Activated T-helper 1 cell treated with Interleukin-2 at 50 U/mL for 16 hours (primary cell): Measurements from ENCODE around the gene VPS13C.
"Not testable (repeated sequence)": the region's sequence is repeated elsewhere in the genome, so short reads cannot be mapped to it uniquely, and the experiment has no call there.

Experiments
- DNase-seq: peaks from one replicate; pipeline ENCODE4 v3.0.0-alpha.2; 2020; ENCODE audit warnings: low read depth

VPS13C gene

DNA sequence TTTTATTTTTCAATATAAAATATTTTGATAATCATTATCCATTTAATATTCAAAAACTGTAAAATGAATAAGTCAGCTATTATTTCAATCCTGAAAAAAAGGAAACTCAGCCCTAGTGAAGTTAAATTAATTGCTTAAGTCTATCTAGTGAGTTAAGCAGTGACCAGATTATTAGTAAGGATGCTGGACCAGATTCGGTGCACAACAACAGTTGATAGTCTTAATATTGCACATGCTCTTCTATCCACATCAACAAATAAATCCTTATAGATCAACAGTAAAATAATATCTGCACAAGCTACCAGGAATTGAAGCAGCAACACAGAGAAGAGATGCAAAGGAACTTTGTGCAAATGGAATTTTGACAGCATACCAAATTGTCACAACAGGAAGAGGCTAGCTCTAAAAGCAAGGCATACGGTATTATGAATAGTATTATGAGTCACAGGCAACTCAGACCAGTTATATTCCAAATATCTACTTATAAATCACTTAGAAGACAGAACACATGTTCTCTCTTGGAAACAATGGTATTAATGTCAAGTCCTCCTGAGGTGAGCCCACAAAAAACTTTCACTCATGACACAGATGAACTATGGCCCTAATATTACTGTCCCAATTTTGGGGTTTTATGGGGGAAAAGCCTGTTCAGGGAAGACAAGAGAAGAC, 24.9 kb downstream of the VPS13C start:
- DNase-seq = no peak

DNA sequence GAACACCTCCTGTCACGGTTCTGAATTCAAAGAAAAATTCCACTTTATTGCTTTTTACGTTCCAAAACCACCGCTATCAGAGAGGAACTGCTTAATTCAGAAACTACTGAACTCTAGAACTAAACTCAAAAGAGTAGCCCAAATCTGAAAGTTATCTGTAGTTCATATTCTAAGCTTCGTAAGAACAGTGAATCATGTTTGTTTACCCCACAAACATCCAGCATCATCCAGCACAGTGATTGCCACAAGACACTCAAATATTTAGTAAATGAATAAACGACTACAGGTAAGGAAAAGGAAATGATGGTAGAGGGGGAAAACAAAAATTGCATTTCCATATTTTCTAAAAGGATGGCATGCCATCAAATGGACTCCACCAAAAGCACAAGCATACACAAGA, 32.3 kb downstream of the VPS13C start:
- no peak for DNase-seq

DNA sequence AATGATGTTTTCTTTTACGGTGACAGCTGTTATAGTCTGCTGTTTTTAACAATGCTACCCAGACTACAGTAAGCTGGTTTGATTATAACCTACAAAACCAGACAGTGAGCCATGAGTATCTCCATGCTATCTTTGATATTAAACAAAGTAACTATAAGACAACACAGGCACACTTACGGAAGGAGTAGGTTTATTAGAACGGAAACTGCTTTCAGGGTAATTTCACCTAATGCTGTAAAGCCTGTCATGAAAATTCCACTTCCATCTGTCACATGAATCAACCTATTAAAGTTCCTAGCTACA, 33.0 kb downstream of the VPS13C start:
- no peak for DNase-seq

DNA sequence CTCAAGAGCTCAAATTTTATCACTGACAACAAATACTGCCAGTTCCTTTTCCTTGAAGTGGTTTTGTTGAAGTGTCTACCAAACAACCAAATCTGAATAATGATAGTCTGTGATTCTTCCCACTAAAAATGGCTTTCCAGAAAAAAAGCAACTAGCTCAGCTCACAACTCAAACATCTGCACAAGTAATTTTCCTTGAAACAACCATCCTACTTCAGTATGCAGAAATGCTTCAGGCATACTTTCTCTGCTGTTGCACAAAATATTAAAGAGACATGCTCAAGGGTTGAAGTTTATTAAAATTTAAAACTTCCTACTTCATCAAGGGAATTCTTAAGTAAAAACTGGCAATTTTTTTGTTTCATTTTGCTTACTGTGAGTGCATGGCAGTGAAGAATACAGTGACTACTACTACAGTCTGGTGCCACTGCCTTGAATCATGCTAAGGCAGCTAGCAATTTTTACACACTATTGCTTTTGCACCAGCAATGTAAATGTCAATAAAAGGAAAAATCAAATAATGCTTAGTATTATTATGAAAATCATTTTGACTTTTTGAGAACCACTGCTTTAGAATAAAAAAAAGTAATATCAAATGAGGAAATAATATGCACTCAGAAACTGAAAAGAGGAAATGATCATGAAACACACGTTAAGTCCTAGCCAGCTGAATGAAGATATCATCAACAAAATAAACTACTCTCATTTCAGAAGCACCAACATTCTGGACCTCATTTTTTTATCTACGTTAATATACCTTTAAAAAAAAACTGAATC, 33.6 kb downstream of the VPS13C start:
- DNase-seq = no peak

DNA sequence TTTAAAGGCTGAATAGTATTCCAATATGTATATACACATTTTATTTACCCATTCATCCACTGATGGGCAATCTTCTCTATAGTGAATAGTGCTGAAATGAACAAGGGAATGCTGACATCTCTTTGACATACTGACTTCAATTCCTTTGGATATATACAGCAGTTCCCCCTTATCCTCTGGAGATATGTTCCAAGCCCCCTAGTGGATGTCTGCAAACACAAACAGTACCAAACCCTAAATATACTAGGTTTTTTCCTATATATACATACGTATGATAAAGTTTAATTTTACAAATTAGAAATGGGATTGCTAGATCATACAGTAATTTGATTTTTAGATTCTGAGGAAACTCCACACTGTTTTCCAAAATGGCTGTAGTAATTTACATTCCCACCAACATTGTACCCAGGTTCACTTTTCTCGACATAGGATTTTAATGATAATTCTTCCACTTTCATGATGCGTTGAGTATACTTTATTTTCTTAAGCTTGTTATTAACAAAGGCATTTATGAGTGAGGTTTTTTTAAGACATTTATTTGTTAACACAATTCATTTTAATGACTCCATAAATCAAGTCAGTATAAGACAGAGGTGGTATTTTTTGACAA, 38.2 kb downstream of the VPS13C start:
- DNase-seq = no peak

DNA sequence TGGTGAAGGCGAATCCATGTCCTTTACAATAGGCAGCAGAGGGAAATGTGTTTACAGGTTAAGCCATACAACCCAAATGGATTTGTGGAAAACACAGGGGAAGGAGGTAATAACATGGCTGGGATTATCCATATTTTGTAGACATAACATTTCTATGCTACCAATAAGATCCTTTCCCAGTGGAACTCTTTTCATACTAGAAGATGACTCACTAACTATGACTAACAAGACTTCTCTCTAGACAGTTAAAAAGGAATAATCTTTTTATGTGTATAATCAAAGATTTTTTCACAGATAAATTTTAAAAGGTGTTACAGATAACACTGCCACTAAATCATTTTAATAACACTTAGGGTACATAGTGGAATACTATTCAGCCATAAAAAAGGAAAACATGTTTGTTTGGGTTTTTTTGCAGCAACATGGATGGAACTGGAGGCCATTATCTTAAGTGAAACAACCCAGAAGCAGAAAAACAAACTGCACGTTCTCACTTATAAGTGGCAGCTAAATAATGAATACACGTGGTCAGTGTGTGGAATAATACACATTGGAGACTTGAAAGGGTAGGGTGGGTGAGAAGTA, 39.6 kb downstream of the VPS13C start:
- DNase-seq = no peak

DNA sequence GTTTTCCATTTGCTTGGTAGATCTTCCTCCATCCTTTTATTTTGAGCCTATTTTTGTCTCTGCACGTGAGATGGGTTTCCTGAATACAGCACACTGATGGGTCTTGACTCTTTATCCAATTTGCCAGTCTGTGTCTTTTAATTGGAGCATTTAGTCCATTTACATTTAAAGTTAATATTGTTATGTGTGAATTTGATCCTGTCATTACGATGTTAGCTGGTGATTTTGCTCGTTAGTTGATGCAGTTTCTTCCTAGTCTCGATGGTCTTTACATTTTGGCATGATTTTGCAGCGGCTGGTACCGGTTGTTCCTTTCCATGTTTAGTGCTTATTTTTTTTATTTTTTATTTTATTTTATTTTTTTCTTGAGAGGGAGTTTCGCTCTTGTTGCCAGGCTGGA, 54.9 kb downstream of the VPS13C start:
- DNase-seq = not testable (repeated sequence)

DNA sequence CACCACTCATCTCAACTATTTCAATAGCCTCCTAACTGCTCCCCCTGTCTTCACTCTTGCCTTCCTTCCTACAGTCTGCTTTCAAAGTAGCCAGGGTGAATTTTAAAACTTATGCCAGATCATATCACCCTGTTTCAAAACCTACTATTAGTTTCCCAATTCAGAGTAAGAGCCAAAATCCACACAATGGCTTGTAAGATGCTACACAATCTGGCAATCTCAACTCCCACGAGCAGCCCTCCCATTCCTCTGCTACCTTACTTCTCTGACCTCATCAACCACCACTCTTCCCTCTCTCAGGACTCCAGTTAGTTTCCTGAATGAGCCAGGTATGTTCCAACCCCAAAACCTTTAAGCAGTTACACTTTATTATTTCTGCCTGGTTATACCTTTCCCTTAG, 62.5 kb downstream of the VPS13C start:
- no peak for DNase-seq

DNA sequence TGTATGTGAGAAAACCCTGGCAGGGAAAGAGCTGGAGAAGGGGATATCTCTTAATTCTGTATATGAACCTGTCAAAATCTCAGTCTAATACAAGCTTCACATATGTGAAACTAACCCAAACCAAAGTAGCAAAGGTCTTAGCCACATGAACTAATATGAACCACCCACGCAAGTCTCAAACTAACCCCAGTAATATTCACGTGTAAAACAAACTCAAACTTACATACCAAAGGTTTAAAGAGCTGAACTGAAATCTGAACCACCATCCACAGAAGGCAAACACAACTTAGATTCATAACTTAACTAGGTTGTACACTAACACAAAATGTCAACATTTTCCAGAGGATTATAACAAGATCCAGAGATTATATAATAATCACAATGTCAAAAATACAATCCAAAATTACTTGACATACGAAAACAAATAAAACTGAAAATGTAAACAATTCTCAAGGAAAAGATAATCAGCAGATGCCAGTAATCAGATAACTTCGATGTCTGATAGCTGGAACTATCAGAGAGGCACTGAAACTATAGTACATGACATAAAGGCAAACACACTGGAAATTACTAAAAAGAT, 64.1 kb downstream of the VPS13C start:
- no peak for DNase-seq

DNA sequence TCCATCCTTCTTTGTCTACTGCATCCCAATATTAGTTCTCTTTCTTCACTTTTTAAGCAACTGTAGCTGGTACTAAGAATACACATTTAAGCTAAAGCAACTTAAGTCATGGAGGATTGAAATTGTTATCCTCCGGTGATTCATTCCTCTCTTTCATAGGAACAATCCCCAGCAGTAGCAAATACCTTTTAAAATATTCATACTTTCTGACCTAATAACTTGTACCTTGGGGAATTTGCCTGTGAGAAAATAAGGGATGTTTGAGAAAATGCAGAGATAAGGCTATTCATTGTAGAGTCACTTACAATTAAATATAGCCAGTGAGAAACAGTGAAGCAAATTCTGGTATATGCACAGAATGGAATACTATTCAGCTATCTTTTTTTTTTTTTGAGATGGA, 66.0 kb downstream of the VPS13C start:
- no peak for DNase-seq

DNA sequence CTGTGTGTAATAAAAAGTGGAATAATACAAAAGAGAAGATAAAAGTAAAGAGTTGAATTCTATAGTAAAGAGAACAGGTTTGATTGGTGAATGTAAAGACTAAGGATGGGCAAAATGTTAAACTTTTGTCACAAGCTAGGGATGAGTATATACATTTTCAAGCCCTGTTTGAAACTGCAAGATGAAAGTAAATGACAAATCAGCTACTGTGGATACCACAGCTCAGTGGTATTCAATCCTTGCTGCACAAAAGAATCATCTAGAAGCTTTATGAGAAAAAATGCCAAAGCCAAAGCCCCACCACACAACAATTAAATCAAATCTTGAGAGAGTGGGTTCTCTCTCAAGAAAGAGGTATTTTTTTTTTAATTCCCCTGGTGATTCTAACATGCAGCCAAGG, 67.7 kb downstream of the VPS13C start:
- no peak for DNase-seq

DNA sequence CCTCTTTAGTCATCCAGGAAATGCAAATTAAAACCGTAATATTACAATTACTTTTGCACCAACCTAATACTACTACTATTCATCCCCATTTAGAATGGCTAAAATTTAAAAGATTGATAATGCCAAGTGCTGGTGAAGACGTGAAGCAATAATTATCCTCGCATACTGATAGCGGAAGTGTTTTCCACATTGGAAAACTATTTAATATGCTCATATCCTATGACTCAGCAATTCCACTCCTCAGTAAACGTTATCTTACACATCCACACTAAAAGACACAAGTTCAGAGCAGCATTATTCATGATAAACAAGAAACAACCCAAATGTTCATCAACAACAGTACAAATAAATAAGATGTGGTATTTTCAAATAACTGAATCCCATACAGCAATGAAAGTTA, 70.6 kb downstream of the VPS13C start:
- DNase-seq = no peak

DNA sequence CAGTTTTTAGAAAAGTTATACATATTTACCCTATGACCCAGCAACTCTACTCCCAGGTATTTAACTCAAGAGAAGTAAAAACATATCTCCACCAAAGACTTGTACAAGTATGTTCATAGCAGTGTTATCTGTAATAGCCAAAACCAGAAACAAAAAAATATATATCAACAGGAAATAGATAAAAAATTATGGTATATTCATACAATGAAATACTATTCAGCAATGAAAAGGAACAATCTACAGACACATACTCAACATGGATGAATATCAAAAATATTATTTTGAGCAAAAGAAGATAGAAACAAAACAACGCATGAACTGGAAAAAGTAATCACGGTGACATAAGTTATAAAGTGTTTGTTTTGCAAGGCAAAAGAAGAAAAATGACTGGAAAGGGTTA, 72.4 kb downstream of the VPS13C start:
- DNase-seq = no peak

DNA sequence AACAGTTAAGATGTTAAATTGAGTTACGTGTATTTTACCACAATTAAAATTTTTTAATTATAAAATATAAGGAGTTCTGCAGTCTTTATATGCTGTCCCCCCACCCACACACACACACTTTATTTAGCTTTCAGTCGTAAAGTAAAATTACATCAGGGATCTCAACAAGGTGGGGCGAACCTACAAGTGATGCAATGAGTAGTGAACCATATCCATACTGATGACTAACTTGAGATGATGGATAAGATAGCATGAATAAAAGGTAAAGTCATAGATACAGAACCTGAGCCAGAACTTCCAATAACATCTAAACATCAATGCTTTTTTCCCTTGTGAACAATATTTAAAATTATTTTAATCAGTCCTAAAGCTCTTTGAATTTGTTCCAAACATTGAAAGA, 77.2 kb downstream of the VPS13C start:
- DNase-seq = no peak

DNA sequence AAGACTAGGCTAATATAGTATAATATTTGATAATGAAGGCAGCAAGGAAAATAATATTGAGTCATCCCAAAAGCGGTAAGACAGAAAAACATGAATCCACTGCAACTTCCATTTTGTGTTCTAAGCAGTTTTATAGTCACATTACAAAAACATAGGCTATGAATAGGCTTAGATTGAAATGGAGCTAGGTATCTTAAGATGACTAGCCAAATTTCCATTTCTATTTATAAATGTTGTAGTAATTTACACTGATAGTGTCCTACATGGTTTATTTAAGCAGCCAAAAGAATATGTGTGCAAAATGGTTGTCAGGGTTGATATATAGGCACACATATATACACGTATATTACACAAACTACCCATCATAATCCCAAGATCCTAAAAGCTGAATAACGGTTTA, 82.0 kb downstream of the VPS13C start:
- DNase-seq = no peak

DNA sequence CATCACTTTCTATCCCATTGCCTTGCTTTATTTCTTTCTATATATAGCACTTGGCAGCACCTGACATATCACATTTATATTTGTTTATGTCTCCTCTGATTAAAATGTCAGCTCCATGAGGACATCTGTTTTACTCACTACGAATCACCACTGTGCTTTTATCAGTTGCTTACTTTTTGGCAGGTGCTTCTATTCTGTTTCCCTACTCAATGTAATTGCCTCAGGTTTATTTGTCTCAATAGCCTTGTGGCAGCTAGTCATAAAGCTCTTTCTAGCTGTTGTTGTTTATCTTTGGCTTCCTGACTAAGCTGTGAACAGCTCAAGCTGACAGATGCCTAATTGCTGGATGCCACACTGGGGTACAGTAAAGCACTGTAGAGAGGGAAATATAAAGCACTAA, 85.5 kb downstream of the VPS13C start:
- DNase-seq = no peak

DNA sequence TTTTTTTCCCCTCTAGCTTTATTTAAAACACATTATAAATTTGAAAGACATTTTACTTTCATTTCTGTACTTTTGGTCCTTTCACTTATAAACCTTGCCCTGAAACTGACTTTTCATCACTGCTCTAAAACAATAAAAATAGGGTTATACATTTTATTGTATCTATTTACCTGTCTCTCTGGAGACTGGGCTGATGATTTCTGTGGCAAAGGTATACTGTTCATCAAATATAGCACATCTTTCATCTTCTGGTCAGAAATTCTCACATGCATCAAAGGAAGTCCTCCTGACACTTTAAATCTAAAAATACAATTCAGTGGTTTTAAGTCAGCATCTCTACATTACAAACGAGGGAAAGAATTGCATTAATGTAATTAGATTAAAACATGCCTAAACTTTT, 86.1 kb downstream of the VPS13C start:
- no peak for DNase-seq

DNA sequence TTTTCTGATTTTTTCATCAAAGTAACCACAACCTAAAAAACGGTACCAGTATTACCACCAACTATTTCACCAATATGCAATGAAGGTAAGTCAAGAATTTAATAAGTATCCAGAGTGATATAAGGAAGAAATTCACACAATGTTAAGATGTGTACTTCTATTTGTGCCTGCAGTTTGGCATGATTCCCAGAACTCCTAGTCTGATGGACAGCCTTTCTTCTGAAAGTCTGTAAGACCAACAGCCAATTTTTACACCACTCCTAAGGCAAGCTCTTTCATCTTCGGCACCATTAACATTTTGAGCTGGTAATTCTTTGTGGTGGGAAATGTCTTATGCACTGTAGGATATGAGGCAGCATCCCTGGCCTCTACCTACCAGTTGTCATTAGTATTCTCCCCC, 108.3 kb downstream of the VPS13C start:
- no peak for DNase-seq

DNA sequence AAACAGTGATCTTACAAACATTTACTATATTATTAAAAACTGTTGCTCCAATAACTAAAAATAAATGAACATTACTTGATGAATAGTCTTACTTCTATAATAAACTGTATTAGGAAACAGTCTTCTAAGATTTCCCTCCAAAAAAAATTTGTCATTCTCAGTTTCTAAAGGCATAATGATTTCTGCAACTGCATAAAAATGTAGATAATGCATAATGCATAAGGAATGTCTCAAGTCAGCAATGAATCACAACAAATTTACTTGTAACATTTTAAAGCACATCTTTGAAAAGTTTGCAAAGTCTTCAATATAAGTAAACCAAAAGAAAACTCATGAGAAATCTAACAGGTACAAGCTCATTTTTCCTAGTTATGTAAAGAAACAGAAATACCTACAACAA, 113.5 kb downstream of the VPS13C start:
- no peak for DNase-seq

DNA sequence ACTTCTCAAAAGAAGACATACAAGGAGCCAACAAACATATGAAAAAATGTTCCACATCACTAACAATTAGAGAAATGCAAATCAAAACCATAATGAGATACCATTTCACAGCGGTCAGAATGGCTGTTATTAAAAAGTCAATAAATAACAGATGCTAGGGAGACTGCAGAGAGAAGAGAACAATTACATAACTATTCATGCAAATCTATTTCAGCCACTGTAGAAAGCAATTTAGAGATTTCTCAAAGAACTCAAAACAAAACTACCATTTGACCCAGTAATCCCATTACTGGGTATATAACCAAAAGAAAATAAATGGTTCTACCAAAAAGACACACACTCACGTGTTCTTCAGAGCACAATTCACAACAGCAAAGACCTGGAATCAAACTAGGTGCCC, 116.3 kb downstream of the VPS13C start:
- no peak for DNase-seq

DNA sequence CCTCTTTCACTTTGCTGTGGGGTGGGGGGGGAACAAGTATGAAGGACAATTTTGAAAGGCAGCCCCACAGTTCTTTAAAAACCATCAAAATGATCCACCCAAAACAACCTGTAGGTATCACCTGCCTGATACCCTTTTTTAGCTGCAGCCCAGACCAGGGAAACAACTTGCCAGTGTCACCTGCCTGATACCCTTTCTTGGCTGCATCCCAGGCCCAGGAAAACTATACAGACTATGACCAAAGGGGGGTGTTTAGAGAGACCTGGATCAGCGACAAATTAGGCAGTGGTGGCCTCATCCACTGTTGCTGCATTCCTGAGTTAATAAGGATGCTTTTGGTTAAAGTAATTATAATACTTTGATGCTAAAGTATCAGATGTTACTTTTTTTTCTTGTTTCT, 122.0 kb downstream of the VPS13C start:
- DNase-seq = no peak

DNA sequence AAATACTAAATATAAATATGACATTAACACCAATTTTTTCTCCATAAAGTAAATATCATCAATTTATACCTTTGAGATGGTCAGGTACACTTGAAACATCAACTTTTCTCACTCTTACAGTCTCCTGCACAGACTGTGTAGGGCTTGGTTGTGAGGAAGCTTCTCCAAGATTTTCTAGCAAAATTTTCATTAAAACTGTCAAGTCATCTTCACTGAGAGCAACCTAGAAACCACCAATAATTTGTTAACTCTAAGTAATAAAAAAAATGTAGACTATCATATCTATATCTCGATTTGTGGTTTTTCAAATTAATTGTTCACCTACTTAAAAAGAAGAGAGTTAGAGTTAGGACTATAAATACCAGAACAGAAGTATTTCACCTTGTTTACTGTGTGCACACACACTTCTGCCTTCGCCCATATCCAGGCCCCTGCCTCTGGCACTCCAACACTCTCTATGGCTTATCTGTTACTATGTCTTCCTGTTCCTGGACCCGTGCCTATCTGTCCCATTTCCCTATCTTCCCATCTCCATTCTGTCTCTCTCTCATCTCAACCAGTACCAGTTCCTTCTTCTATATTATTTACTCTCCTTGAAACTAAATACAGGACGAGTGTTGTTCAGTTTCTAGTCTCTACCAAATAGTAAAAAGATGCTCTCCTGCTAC, 123.6 kb downstream of the VPS13C start:
- DNase-seq = no peak
